MM.1S (cell line): ENCODE results near the gene GAL3ST1.

ENCODE experiments used
- CTCF ChIP-seq: fragments of 300-600 bp; sonication (generic); IDR thresholded peaks from 2 replicates; pipeline ENCODE4 v1.5.1; 2016; ENCODE audit warnings: antibody characterized with exemption, low read length, mixed read lengths
- EZH2phosphoT487 ChIP-seq: fragments of 300-600 bp; sonication (generic); IDR thresholded peaks from 2 replicates; pipeline ENCODE4 v1.6.1; 2018; ENCODE audit warnings: antibody characterized with exemption, low read length

GRCh38 chr22:30546616-30547015 lies 27.8 kb downstream of the GAL3ST1 start, which contains the start of gene SEC14L6:
- TF ChIP-seq CTCF = no peak
- no peak for TF ChIP-seq EZH2phosphoT487
